GM18858 (cell line): ENCODE results near the gene BIRC5.
"Not testable (repeated sequence)": the region's sequence is repeated elsewhere in the genome, so short reads cannot be mapped to it uniquely, and the experiment has no call there.

Experiments
- ATAC-seq: cut with Tn5 transposase; IDR thresholded peaks from one replicate; pipeline ENCODE4 v1.9.1; 2021; ENCODE audit not compliant: unreplicated experiment

Gene BIRC5

GRCh38 chr17:78214016-78214705, at the start of gene BIRC5:
BIRC5 (plus strand) TSS chr17:78214253; CDS start chr17:78214317, 64 bp downstream.
- peak; percentile 44 for ATAC-seq

DNA sequence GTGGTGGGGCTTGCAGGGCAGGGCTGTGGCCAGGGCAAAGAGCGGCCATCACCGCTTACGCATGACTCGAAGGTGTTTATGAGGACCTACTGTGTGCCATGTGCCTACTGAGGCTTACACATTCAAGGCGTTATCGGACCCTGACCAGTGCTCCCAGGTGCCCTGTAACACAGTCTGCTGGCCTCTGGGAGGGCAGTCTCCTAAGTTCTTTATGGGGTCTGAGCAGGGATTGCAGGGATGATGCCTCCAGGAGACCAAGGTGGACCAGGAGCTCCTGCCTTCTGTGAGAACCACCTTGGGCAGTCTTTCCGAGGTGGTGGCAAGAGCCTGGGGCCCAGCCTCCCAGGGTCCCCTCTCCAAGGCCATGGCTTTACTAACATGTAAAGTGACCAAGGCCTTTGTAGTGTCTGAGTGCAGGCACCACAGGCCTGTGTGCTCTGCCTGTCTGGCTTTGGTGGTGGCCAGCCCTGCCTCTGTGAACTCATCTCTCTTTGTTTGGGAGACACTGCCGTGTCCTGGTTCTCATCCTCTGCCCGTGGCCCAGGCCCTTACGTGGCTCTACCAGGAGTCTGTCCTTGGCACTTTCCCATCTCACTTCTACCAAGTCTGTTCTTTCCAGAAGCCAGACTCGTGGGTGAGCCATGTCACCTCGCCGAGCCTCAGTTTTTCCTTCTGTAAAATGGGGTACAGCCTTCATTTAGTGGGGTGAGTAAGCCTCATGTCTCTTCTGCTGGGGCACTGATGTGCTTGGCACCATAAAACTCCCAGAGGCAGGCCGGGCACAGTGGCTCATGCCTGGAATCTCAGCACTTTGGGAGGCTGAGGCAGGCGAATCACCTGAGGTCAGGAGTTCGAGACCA, 49.1 kb upstream of the BIRC5 start:
- ATAC-seq, result no peak

GRCh38 chr17:78166416-78166815, 47.6 kb upstream of the BIRC5 start:
- ATAC-seq, result no peak

- no peak for ATAC-seq
These were observed 45.7 kb upstream of the BIRC5 start, which contains the start of gene SYNGR2 for GRCh38 chr17:78168242-78168902. SYNGR2 (plus strand) TSS chr17:78168581; CDS start chr17:78168617, 36 bp downstream.

DNA sequence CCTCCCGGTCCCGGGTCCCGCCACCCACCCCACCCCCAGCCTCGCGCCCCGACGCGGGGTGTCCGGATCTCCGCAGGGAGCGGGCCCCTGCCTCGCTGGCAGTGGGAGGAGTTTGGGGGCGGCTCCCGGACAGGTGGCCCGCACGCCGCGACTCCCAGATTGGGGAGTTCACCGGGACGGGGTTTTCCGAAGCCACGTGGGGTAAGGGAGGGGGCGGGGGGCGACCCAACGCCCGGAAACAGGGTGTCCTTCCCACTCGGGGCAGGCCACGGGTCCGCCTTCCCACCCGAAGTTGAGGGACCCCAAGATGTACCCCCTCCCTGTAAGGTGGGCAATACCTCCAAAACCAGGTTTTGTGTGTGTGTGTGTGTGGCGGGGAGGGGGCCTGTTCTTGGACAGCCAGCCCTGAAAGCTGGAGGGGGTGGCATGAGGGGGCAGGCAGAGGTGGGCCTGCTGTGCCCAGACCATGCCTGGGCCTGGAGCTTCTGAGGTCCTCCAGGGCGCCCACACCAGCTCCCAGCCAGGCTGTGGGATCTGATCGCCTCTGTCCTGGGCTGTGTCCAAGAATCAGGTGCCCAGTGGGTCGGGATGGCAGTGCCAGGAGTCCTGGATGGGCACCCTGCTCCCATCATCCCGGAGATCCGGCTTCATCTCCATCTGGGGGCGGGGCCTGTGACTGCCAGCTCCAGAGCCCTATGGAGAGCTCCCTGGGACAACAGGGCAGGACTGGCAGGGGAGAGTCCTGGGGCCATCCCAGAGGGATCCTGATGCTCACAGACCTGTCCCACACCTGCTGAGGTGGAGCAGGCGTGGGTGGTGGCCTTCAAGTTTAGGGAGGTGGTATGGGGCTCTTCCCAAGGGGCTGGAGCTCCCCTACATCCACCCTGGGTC, 44.9 kb upstream of the BIRC5 start:
- no peak for ATAC-seq

GRCh38 chr17:78170692-78171590, 43.1 kb upstream of the BIRC5 start:
- ATAC-seq, result no peak

DNA sequence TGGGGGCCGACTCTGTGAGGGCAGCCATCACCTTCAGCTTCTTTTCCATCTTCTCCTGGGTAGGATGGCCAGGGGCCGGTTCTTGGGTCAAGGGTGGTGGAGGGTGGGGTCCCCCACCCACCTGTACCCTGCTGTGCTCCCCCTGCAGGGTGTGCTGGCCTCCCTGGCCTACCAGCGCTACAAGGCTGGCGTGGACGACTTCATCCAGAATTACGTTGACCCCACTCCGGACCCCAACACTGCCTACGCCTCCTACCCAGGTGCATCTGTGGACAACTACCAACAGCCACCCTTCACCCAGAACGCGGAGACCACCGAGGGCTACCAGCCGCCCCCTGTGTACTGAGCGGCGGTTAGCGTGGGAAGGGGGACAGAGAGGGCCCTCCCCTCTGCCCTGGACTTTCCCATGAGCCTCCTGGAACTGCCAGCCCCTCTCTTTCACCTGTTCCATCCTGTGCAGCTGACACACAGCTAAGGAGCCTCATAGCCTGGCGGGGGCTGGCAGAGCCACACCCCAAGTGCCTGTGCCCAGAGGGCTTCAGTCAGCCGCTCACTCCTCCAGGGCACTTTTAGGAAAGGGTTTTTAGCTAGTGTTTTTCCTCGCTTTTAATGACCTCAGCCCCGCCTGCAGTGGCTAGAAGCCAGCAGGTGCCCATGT, 42.3 kb upstream of the BIRC5 start:
- ATAC-seq, result not testable (repeated sequence)

DNA sequence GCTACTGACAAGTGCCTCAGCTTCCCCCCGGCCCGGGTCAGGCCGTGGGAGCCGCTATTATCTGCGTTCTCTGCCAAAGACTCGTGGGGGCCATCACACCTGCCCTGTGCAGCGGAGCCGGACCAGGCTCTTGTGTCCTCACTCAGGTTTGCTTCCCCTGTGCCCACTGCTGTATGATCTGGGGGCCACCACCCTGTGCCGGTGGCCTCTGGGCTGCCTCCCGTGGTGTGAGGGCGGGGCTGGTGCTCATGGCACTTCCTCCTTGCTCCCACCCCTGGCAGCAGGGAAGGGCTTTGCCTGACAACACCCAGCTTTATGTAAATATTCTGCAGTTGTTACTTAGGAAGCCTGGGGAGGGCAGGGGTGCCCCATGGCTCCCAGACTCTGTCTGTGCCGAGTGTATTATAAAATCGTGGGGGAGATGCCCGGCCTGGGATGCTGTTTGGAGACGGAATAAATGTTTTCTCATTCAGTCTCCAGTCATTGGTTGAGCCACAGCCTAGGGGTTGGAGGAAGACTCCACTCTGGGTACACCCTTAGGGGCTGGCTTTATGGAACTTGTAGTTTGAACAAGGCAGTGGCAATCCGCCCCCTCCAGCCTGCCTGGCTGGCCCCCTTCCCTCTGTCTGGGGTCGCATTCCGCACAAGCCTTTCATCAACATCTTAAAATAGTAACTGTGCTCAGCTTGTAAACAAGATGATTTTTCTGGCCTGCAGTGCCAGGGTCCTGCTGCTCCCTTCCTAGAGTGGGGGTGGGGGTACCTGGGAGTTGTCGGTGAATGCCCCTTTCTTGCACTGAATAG, 41.6 kb upstream of the BIRC5 start:
- ATAC-seq, result no peak

DNA sequence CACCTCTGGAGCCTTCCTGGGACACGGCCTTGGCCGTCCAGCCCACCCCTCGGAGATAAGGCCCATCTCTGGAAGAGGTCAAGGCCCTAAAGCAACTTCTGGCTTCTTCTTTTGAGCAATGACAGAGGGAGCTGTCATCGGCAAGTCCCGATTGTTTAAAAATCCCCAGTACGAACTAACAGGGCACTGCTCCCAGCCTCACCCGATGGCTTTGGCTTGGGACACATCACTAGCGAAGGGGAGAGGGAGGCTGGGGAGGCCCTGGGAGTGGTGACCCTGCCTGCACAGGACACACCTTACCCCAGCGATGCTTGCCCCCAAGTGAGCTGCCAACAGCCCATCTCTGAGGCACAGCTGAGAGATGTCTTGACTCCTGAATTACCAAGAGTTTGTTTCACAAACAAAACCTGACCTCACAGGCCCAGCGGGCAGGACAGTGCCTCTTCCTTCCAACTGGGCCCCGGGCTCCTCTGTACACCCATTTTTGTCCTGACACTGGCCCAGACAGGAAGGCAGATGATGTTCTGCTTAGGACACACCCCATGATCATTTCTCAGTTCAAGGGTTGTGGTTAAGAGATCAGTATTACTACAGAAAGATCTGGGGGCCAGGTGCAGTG, 40.8 kb upstream of the BIRC5 start:
- no peak for ATAC-seq

DNA sequence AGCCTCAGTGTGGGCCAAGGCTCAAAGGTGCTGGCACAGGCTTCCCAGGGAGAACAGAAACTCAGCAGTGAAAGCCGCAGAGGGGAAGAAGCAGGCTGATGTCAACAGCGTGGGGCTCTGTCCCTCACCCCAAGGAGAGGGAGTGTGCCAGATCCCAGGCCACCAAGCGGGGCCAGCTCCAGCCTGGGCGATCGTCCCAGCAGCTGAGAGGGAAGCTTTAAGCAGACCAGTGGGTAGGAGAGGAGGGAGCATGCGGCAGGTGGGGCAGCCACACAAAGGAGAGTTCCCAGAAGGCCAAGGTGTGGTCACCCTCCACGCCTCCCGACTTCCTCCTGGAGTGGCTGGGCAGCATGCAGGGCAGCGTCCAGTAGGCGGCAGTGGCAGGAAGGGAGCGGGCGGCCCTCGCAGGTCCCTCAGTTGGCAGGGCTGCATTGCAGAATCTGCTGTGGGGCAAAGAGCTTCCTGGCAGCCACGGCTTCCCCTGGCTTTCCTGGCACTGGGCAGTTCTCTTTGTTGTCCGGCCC, 39.6 kb upstream of the BIRC5 start:
- ATAC-seq, result no peak

DNA sequence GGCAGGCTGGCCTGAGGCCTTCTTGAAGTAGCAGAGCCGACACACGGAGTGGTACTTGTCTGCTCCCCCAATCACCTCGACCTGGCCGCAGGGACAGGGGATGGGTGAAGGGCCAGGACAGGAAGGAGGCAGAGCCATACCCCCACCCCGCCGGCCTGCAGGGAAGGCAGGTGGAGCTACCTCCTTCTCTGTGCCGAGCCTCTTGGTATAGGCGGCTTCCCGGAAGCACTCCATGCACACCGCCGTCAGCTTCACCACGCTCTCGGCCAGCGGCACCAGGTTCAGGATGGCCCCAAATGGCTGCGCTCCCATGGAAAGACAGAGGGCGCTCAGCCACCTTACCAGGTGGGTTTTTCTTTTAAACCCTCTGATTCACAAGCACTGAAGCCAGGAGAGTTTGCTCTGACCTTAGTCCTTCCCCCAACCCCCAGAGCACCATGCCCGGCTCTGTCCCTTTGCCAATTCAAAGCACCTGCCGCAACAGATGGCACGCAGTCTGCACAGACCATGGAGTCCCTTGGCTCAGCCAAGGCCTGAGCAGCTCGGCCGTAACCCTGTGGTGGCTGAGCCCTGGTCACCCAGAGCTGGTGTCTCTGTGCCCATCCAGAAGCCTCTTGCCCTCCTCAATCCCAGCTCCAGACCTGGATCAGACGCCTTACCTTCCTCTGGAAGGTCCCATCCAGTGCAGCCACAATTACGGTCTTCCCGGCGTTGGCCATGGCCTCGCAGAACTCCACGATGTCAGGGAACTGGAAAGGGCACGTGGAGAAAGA, 39.0 kb upstream of the BIRC5 start:
- no peak for ATAC-seq

- ATAC-seq, result no peak
These were observed 38.4 kb upstream of the BIRC5 start for GRCh38 chr17:78175643-78175981.

DNA sequence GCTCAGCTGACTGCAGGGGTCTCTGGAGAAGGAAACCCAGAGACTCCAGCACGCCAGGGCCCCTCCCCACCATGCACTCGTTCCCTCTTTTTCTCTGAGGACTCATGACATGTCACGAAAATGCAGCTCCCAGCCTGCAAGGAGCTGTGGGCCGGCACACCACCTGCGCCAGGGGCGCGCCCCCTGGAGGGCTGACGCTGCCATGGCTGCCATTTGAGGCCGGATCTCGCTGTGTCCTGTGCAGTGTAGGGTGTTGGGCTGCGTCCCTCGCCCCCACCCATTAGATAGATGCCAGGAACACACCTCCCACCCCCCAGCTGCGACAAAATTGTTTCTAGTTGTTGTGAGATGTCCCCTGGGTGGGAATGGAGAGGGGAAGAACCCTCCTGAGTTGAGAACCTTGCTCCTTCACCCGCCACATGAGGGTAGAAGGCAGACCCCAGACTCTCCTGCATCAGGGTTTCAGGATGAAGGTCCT, 37.5 kb upstream of the BIRC5 start:
- ATAC-seq, result no peak

- no peak for ATAC-seq
These were observed 34.7 kb upstream of the BIRC5 start for GRCh38 chr17:78179372-78179771.

DNA sequence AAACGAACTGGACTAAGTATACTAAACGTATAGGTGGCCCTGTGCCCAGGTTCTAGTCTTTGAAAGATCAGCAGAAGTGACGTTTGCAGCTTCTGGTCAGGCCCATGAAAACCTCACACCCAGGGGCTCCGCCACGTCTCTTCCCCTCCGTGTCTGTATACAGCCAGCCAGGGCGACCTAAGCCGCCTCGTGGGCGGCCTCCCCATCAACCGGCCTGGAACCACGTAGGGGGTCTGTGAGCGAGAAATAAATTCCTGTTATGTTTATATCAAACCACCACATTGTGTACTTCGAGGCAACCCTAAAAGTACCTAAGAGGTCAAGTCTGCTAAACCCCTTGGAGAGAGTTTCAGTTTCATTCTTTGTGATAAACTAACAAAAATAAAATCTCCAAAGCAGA, 34.0 kb upstream of the BIRC5 start:
- ATAC-seq, result no peak

- no peak for ATAC-seq
These were observed 33.5 kb upstream of the BIRC5 start for GRCh38 chr17:78180508-78180907.

DNA sequence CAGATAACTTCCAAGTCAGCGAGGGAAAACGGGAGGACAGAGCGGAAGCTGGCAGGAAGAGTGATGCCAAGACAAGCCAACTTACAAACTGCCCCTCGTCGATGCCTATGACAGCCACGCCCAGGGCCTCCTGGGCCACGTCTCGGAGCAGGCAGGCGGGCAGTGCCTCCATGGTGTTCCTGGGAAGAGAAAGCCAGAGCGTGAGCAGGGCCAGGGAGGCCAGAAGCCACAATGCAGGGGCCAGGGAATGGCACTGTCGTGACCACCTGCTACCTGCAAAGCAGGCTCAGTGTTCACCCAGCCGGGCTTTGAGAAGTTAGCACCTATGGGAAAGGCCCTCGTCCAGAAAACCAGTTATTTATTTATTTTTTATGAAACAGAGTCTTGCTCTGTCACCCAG, 31.5 kb upstream of the BIRC5 start:
- ATAC-seq, result no peak
